KMS-11 (cell line): ENCODE data around the gene UCK2.

Source experiments
- H2AFZ ChIP-seq: fragments of 200-600 bp; sonication (generic); 2 replicates; pipeline ENCODE4 v1.6.1; 2016; ENCODE audit warnings: antibody characterized with exemption, mixed run types, low read depth
- H3K27ac ChIP-seq: fragments of 200-600 bp; sonication (generic); 2 replicates; pipeline ENCODE4 v1.6.1; 2016; ENCODE audit warnings: mild to moderate bottlenecking, mixed run types
- H3K27me3 ChIP-seq: fragments of 200-600 bp; sonication (generic); 2 replicates; pipeline ENCODE4 v1.6.1; 2017; ENCODE audit warnings: mild to moderate bottlenecking, low read depth, mixed run types, moderate library complexity; ENCODE audit not compliant: insufficient read depth
- H3K36me3 ChIP-seq: fragments of 200-600 bp; sonication (generic); 2 replicates; pipeline ENCODE4 v1.6.1; 2017; ENCODE audit warnings: mild to moderate bottlenecking, mixed run types; ENCODE audit not compliant: insufficient read depth
- H3K4me1 ChIP-seq: fragments of 200-600 bp; sonication (generic); 2 replicates; pipeline ENCODE4 v1.6.1; 2016; ENCODE audit warnings: mild to moderate bottlenecking, low read depth, mixed run types; ENCODE audit not compliant: poor library complexity, severe bottlenecking
- H3K4me2 ChIP-seq: fragments of 200-600 bp; sonication (generic); 2 replicates; pipeline ENCODE4 v1.7.0; 2016; ENCODE audit warnings: mild to moderate bottlenecking, mixed run types
- H3K4me3 ChIP-seq: fragments of 200-600 bp; sonication (generic); IDR thresholded peaks from 2 replicates; pipeline ENCODE4 v1.6.1; 2017; ENCODE audit warnings: low read depth, low read length, mixed read lengths; ENCODE audit not compliant: insufficient read depth
- H3K79me2 ChIP-seq: fragments of 200-600 bp; sonication (generic); 2 replicates; pipeline ENCODE4 v1.6.1; 2016; ENCODE audit warnings: low read depth, mixed run types; ENCODE audit not compliant: insufficient read depth
- H3K9ac ChIP-seq: fragments of 200-600 bp; sonication (generic); 2 replicates; pipeline ENCODE4 v1.6.1; 2016; ENCODE audit warnings: mild to moderate bottlenecking, mixed run types
- H4K20me1 ChIP-seq: fragments of 200-600 bp; sonication (generic); 2 replicates; pipeline ENCODE4 v1.6.1; 2016; ENCODE audit warnings: mild to moderate bottlenecking, mixed run types; ENCODE audit not compliant: insufficient read depth
- TF ChIP-seq, protein P1 (sequence below): fragments of 200-600 bp; sonication (generic); conservative IDR thresholded peaks from 2 replicates; pipeline ENCODE4 v1.6.1; 2017; ENCODE audit warnings: low read depth, mild to moderate bottlenecking, antibody characterized with exemption, low read length, moderate library complexity, mixed read lengths

UCK2 gene

DNA sequence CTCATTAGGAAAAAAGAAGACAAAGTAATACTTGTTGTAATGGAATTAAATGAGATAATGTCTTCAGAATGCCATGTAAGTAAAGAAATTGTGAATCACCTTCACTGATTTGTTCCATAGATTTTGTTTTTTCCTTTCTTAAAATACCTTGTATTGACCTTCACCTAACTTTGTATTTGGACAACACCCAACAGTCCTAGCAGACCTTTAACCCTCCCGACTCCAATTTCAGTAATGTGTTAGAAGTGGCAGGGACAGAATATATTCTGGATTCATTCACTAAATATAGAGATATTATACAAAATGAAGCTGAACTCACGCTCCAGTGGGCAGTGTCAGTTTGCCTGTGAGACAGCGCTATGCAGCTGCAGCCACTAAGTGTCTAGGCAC lies 57.9 kb downstream of the UCK2 start:
- H3K4me3 ChIP-seq: no peak overlapping the region
- peaks cover 100% of the 10 kb centered on the region for H3K79me2 ChIP-seq
- no peak overlapping the region for H3K27ac ChIP-seq
- TF ChIP-seq, protein P1, sequence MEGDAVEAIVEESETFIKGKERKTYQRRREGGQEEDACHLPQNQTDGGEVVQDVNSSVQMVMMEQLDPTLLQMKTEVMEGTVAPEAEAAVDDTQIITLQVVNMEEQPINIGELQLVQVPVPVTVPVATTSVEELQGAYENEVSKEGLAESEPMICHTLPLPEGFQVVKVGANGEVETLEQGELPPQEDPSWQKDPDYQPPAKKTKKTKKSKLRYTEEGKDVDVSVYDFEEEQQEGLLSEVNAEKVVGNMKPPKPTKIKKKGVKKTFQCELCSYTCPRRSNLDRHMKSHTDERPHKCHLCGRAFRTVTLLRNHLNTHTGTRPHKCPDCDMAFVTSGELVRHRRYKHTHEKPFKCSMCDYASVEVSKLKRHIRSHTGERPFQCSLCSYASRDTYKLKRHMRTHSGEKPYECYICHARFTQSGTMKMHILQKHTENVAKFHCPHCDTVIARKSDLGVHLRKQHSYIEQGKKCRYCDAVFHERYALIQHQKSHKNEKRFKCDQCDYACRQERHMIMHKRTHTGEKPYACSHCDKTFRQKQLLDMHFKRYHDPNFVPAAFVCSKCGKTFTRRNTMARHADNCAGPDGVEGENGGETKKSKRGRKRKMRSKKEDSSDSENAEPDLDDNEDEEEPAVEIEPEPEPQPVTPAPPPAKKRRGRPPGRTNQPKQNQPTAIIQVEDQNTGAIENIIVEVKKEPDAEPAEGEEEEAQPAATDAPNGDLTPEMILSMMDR: no peak
- H3K9ac ChIP-seq: no peak overlapping the region
- peaks cover 84% of the 10 kb centered on the region for H4K20me1 ChIP-seq
- no peak overlapping the region for H2AFZ ChIP-seq
- H3K36me3 ChIP-seq: no peaks in the 10 kb centered on the region
- no peak overlapping the region for H3K4me2 ChIP-seq
- peaks cover 38% of the 10 kb centered on the region for H3K4me1 ChIP-seq
- no peaks in the 10 kb centered on the region for H3K27me3 ChIP-seq

DNA sequence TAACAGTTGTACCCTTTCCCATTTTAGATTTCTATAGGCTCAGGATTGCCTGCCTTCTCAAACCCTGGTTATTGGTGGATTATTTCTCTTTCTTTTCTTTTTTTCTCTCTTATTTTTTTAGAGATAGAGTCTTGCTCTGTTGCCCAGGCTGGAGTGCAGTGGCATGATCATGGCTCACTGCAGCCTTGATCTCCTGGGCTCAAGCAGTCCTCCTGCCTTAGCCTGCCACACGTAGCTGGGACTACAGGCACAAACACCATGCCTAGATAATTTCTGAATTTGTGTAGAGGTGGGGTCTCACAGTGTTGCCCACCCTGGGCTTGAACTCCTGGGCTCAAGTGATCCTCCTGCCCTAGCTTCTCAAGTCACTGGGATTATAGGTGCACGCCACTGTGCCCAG lies 58.8 kb downstream of the UCK2 start:
- Histone ChIP-seq H3K79me2 (peaks cover 97% of the 10 kb centered on the region), H3K4me2 (no peak overlapping the region), H3K27me3 (no peaks in the 10 kb centered on the region), H3K36me3 (peaks cover 2% of the 10 kb centered on the region; the same call in 1 of the 2 replicates), H3K4me3 (no peak overlapping the region), H3K4me1 (peaks cover 38% of the 10 kb centered on the region), H4K20me1 (peaks cover 75% of the 10 kb centered on the region), H3K27ac (no peak overlapping the region), H3K9ac (no peak overlapping the region), H2AFZ (no peak overlapping the region)
- TF ChIP-seq, protein P1: no peak

DNA sequence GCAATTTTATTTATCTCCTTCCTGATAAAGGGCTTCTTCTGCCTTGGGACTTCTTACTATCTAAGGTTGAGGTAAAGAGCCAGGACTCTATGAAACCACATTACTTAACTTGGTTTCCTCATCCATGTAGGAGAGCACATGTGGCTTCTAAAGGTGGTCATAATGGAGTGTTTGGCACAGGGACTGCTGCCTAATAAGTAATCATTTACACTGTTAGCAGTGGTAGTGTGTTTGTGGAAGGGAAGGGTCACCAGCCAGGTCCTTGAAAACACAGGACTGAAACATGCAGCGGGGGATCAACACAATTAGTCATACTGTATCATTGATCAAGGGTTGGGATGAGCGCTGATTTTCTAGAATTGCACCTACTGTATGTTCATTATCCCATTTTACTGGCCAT lies 59.6 kb downstream of the UCK2 start:
- Histone ChIP-seq H3K4me3 (no peak overlapping the region), H3K36me3 (peaks cover 5% of the 10 kb centered on the region; the same call in 1 of the 2 replicates), H3K4me2 (peak overlapping the region; percentile 1; the same call in 1 of the 2 replicates), H3K4me1 (peaks cover 38% of the 10 kb centered on the region), H3K79me2 (peaks cover 95% of the 10 kb centered on the region), H4K20me1 (peaks cover 67% of the 10 kb centered on the region), H3K27ac (no peak overlapping the region), H2AFZ (no peak overlapping the region), H3K27me3 (no peaks in the 10 kb centered on the region), H3K9ac (no peak overlapping the region)
- TF ChIP-seq, protein P1: no peak

DNA sequence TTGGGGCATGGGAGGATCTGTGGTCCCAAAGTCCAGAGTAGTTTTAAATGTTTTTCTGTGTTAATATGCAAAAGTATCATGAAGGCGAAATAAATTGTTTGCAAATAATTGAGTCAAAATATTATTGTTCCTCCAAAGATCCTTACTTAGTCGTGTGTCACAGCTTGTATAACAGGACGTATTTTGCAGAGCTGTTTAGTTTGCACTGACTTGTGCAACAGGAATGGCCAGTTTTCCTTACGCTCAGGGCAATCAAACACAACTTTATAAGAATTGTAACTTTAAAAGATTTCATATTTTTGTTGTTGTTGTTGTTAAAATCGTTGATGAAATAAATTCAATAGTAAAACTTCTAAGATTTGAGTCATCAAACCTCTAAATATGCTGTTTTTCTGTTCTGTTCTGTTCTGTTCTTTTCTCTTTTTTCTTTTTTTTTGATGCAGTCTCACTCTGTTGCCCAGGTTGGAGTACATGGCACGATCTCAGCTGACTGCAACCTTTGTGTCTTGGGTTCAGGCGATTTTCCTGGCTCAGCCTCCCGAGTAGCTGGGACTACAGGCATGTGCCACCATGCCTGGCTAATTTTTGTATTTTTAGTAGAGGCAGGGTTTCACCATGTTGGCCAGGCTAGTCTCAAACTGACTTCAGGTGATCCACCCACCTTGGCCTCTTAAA lies 60.6 kb downstream of the UCK2 start:
- H3K27me3 ChIP-seq: no peaks in the 10 kb centered on the region
- H3K27ac ChIP-seq: no peak overlapping the region
- H3K79me2 ChIP-seq: peaks cover 93% of the 10 kb centered on the region
- H4K20me1 ChIP-seq: peaks cover 58% of the 10 kb centered on the region
- H3K9ac ChIP-seq: no peak overlapping the region
- peaks cover 5% of the 10 kb centered on the region; the same call in 1 of the 2 replicates for H3K36me3 ChIP-seq
- H2AFZ ChIP-seq: no peak overlapping the region
- H3K4me3 ChIP-seq: no peak overlapping the region
- TF ChIP-seq, protein P1: no peak
- H3K4me2 ChIP-seq: peak overlapping the region; percentile 1; the same call in 1 of the 2 replicates
- H3K4me1 ChIP-seq: peaks cover 38% of the 10 kb centered on the region
